NK-92 treated with Interleukin-12 subunit alpha and Interleukin-12 subunit beta, amount 100 ng/mL, for 24 hours (cell line): Measurements from ENCODE around the gene PNPLA8.
"Not testable (repeated sequence)": the region's sequence is repeated elsewhere in the genome, so short reads cannot be mapped to it uniquely, and the experiment has no call there.

Source experiments
- DNase-seq: peaks from one replicate; lab custom pipeline; 2025; lab: John Stamatoyannopoulos, UW

The PNPLA8 gene

GRCh38 chr7:108533712-108534111, 7.8 kb upstream of the PNPLA8 start:
- no peak for DNase-seq

DNA sequence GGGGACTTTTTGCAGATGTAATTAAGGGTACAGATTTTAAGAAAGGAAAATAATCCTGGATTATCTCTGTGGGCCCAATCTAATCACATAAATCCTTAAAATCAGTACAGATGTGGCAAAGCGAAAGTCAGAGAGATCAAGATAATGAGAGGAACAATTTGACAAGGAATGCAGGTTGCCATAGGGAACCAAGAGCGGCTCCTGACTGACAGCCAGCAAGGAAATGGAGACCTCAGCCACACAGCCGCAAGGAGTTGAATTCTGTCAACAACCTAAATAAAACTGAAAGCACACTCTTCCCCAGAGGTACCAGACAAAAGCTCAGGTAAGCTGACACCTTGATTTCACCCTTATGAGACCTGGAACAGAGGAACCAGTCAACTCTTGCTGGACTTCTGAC, 3.4 kb upstream of the PNPLA8 start:
- DNase-seq = no peak

GRCh38 chr7:108528183-108528712, 2.3 kb upstream of the PNPLA8 start:
- no peak for DNase-seq

DNA sequence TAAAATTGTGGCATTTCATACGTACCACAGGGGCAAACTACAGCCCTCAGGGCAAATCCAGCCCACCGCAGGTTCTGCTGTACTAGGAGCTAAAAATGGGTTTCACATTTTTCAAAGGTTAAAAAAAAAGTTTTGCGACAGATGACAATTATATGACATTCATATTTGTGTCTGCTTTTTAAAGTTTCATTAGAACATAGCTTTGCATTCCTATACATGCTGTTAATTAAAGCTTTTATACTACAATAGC, 758 bp upstream of the PNPLA8 start:
- DNase-seq = no peak

DNA sequence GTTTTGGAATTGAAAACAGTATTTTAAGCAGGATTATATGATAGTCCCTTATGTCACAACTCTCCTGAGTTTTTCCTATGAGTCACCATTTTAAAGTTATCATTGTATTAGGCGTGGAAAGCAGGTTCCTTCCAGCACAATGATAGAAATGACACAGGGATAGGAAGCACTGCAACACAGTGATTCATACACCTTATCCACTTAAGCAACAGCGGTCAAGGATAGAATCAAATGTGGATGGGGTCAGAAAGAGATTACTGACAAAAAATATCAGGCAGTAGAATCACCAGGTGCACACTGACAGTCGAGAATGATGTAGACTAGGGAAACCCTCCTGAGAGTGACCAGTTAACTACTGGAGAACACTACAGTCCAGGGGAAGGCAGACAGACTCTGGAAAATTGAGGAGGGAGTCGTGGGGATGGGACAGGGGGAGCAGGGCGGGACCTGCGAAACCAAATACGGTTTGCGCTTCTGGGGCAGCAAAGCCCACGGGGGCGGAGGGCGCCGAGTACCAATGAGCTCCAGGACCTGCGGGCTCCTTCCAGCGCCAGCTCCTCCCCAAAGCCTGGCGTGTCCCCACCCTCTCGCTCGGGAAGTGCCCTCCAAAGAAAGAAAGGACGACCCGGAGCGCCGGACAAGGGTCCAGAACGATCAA, 479 bp downstream of the PNPLA8 start:
- peak; percentile 86 for DNase-seq

- DNase-seq = no peak
Observed at GRCh38 chr7:108522780-108523179, 3.2 kb downstream of the PNPLA8 start.

DNA sequence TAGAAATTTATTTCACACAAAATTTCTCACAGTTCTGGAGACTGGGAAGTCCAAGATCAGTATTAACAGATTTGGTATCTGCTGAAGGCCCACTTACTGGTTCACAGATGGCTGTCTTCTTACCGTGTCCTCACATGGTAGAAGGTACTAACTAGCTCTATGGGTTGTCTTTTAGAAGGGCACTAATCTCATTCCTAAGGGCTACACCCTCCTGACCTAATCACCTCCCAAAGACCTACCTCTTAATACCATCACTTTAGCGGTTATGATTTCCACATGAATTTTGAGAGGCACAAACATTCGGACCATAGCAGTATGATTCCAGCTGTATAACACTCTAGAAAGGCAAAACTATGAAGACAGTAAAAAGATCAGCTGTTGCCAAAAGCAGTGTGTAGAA, 8.0 kb downstream of the PNPLA8 start:
- DNase-seq = no peak

- DNase-seq = no peak
Observed at GRCh38 chr7:108515630-108516029, 10.3 kb downstream of the PNPLA8 start.

- DNase-seq = no peak
Observed at GRCh38 chr7:108515013-108515412, 10.9 kb downstream of the PNPLA8 start.

- DNase-seq = no peak
Observed at GRCh38 chr7:108511939-108512338, 14.0 kb downstream of the PNPLA8 start.

DNA sequence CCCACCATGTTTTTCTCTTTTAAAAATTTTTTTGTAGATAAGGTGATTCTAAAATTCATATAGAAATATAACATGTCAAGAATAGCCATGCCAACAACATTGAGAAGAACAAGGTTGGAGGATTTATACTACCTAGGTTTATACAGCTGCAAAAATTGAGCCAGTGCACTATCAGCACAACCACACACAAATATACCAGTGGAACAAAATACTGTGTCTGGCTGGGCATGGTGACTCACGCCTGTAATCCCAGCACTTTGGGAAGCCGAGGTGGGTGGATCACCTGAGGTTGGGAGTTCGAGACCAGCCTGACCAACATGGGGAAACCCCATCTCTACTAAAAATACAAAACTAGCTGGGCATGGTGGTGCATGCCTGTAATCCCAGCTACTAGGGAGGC, 21.4 kb downstream of the PNPLA8 start:
- DNase-seq = not testable (repeated sequence)

- no peak for DNase-seq
Observed at GRCh38 chr7:108503112-108504026, 22.6 kb downstream of the PNPLA8 start.

DNA sequence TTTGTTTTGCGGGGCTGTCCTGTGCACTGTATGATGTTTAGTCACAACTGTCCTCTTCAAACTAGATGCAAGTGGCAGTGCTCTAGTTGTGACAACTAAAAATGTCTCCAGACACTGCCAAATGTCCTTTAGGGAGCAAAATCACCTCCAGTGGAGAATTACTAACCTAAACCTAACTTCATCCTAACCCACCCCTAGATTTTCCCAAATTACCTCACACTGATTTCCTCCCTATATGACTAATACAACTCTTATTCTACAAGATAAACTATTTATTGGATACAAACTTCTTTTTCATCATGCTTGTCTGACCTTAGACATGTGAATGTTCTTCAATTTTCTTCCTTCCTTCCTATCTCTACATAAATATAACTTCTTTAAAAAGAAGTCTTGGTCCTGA, 26.4 kb downstream of the PNPLA8 start:
- DNase-seq = no peak

- no peak for DNase-seq
Observed at GRCh38 chr7:108498481-108498880, 27.5 kb downstream of the PNPLA8 start.

GRCh38 chr7:108497082-108497725, 28.7 kb downstream of the PNPLA8 start:
- no peak for DNase-seq

DNA sequence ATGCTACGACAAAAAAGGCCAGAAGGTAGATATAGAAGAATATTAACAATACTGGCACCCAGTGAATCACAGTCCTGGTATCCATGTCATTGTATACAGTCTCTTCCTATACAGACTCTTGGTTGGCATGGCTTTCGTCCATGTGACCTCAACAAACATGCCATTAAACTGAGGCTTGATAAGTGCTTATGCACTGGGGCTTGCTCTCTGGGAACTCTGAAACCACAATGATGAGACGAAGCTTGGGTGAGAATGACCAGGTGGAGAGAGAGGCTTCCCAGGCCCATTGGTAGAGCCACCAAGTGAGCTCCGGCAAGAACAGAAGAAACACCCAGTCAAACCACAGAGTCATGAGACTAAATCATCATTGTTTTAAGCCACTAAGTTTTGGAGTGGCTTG, 33.2 kb downstream of the PNPLA8 start:
- DNase-seq = no peak

DNA sequence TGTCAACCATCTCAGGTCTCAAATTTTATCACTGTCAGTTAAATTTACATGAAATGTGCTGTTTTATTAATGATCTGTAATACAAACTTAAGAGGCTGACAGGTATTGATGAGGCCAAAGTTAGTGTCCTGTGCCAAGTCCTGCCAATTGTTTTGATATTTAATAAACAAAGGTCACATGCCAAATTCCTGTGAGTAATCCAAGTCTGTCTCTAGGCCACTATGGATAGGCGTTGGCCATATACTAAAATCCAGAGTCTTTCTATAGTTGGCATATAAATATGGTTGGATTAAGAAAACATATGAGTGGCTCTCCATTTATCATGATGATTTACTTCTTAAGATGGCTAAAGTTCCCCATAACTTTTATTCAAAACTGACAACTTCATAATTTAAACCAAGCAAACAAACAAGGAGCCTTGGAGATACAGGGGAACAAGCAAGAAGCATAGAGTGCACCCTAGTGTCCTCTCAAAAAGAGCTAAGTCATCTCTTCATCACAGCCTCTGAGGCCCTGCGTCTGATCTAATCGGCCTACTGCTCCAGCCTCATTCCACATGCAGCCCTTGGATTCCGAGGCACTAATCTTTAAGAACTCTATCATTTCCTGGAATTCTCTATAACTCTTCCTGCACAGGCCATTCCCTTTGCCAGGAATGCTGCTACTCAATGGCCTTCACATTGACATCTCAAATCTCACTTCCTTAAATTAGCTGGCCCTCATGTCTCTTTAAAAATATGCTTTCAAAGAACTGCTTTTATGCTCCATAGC, 37.0 kb downstream of the PNPLA8 start:
- DNase-seq = no peak

DNA sequence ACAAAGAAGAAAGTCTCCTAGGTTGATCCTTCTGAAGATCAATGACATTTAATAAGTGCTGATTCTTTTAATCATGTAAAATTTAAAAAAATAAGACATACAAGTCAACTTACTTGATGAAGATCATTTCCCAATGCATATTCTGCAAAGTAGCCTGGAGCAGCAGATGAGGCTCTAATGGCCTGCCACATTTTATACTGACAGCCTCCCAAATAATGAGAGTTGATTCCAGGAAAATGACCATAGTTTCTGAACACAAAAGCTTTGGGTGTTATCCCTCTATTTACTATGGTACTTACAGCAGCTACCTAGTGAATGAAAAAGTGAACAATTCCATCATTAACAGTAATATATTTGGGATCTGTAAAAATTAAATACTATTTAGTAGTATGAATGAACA, 38.3 kb downstream of the PNPLA8 start:
- DNase-seq = no peak

GRCh38 chr7:108486291-108486966, 39.5 kb downstream of the PNPLA8 start:
- no peak for DNase-seq

GRCh38 chr7:108484137-108484536, 41.8 kb downstream of the PNPLA8 start:
- DNase-seq = no peak

DNA sequence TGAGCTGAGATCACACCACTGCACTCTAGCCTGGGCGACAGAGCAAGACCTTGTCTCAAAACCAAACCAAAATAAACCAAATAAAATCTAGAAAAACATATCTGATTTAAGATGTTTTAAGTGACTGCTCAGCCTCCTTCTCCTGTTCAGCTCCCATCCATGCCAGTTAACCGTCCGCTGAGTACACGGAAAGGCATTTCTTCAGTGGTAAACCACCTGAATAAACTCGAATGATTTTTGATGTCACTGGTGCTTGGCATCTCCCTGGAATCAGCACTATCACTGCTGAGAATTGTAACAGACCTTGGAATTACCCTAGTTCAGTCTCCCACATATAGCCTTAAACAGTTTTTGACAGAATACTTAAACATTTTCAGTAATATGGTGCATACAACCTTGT, 45.6 kb downstream of the PNPLA8 start:
- no peak for DNase-seq

- DNase-seq = no peak
Observed at GRCh38 chr7:108479751-108480150, 46.2 kb downstream of the PNPLA8 start.
